Mucosa of descending colon (tissue), 3 donors: Measurements from ENCODE around the gene PCDHGA1. TPM values are rescaled to one million over a fixed set of nuclear protein-coding genes. Genes with fewer than 3 reads are reported as not detected.
A peak's percentile ranks its signal among the peaks of the same experiment; 100 is the strongest.

Experiments
- ATAC-seq: fragments of 200-7000 bp; cut with Tn5 transposase; one replicate; pipeline ENCODE4 v1.9.1; 2020; ENCODE audit warnings: mild to moderate bottlenecking, moderate library complexity
- DNase-seq, 3 donors: peaks; one replicate each; pipeline ENCODE4 v3.0.0-alpha.2; 2020
- H3K36me3 ChIP-seq: fragments of 200-600 bp; one replicate; pipeline ENCODE4 v1.8.0; 2021; ENCODE audit warnings: low read depth, mild to moderate bottlenecking
- H3K4me1 ChIP-seq: fragments of 200-600 bp; one replicate; pipeline ENCODE4 v1.8.0; 2021; ENCODE audit warnings: low read depth, mild to moderate bottlenecking
- H3K4me3 ChIP-seq: fragments of 200-600 bp; one replicate; pipeline ENCODE4 v1.8.0; 2021; ENCODE audit warnings: mild to moderate bottlenecking
- H3K9me3 ChIP-seq: fragments of 200-600 bp; one replicate; pipeline ENCODE4 v1.8.0; 2021; ENCODE audit warnings: mild to moderate bottlenecking
- intact Hi-C, 2 donors: fragments of 100-400 bp; cut with DNase I in 1 of 2; cut with micrococcal nuclease in 1 of 2; formaldehyde crosslinking; loops; one replicate each; pipeline versions ENCODE4 v1.11.0 to v1.11.1; 2022; cut with DNase I, micrococcal nuclease
- total RNA-seq, 3 donors: library from RNA; stranded (reverse); fragmentation: NEBNext Ultra II Directional in 2 of 3; extraction: Animal tissue kit (Norgen Biotek cat#: 25700) in 2 of 3; gene quantifications; one replicate each; pipeline versions ENCODE4 v1.2.1 to v1.2.4, GENCODE V29; 2021 to 2023
- TF ChIP-seq, protein P1 (sequence below): fragments of 200-600 bp; IDR thresholded peaks from one replicate; pipeline ENCODE4 v1.8.0; 2022; ENCODE audit warnings: antibody characterized with exemption, mild to moderate bottlenecking
- donor health status: DM: no; HTN: no; CAD: no; lungs with moderate emphysema.
- donor health status: DM: no; HTN: no; CAD: no.
- donor health status: DM: no; HTN: yes; CAD: no.

The PCDHGA1 gene
- total RNA-seq, 3 donors from 2014 or later, result 0.35 to 1.6 (median 0.43) TPM

DNA sequence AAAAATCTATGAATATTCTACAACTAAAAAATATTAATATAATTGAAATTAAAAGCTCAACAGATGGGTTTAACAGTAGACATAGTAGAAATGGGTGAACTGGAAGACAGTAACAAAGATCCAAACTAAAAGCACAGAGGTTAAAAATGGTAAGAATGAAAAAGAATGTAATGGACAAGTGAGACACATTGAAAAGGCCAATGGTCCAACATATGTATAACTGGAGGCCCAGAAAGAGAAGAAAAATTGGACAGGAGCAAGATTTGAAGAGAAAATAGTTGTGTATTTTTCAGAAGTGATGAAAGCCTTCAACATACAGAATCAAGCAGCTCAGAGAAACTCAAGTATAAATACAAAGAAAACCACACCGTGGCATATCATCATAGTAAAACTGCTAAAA lies 217.2 kb downstream of the PCDHGA1 start:
- Histone ChIP-seq H3K36me3 (no peaks in the 10 kb centered on the region), H3K9me3 (peaks cover 23% of the 10 kb centered on the region), H3K4me1 (no peaks in the 10 kb centered on the region), H3K4me3 (no peak overlapping the region)
- intact Hi-C loops, result no loop called here
- DNase-seq (no peak), ATAC-seq (no peak)
- TF ChIP-seq, protein P1, sequence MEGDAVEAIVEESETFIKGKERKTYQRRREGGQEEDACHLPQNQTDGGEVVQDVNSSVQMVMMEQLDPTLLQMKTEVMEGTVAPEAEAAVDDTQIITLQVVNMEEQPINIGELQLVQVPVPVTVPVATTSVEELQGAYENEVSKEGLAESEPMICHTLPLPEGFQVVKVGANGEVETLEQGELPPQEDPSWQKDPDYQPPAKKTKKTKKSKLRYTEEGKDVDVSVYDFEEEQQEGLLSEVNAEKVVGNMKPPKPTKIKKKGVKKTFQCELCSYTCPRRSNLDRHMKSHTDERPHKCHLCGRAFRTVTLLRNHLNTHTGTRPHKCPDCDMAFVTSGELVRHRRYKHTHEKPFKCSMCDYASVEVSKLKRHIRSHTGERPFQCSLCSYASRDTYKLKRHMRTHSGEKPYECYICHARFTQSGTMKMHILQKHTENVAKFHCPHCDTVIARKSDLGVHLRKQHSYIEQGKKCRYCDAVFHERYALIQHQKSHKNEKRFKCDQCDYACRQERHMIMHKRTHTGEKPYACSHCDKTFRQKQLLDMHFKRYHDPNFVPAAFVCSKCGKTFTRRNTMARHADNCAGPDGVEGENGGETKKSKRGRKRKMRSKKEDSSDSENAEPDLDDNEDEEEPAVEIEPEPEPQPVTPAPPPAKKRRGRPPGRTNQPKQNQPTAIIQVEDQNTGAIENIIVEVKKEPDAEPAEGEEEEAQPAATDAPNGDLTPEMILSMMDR, result no peak

DNA sequence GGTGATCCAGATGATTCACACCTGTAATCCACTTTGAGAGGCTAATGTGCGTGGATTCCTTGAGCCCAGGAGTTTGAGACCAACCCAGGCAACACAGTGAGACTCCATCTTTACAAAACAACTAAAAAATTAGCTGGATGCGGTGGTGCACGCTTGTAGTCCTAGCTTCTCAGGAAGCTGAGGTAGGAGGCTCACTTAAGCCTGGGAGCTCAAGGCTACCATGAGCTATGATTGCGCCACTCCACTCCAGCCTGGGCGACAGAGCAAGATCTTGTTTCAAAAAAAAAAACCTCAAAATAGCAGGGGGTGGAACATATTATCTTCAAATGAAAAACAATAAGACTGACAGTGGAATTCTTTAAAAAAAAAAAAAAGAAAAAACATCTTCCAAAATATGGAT lies 217.6 kb downstream of the PCDHGA1 start:
- DNase-seq, result no peak
- H3K9me3 ChIP-seq, result peaks cover 23% of the 10 kb centered on the region
- no peak for ATAC-seq
- intact Hi-C loops, result no loop called here
- no peaks in the 10 kb centered on the region for H3K36me3 ChIP-seq
- TF ChIP-seq, protein P1, result no peak
- H3K4me1 ChIP-seq, result no peaks in the 10 kb centered on the region
- H3K4me3 ChIP-seq, result no peak overlapping the region

DNA sequence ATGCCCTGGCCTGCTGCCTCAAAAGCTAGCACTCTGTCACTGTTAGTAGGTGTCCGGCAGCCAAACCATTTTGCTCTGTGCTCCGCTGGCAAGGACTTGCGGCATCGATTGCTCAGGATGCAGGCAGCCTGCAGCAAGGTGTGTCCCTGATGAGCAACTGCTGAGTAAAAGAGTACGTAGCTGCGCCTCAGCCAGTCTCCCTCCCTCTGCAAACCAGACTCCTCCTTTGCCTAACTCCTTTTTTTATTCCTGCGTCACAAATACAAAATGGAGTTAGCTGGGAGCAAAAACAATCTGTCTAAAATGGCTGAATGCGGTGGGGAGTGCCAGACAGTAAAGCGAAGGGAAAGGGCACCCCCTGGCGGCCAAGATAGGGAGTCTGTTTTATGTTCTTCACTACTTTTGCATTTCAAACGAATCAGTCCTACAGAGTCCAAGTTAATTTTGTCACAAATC lies 227.4 kb downstream of the PCDHGA1 start:
- peaks cover 6% of the 10 kb centered on the region for H3K36me3 ChIP-seq
- TF ChIP-seq, protein P1, result peak; percentile 54
- H3K4me3 ChIP-seq, result no peak overlapping the region
- intact Hi-C loops, result no loop called here
- peak; percentile 74 to 83 (median 83) for DNase-seq
- ATAC-seq, result peak; percentile 72
- H3K4me1 ChIP-seq, result no peaks in the 10 kb centered on the region
- H3K9me3 ChIP-seq, result no peaks in the 10 kb centered on the region

DNA sequence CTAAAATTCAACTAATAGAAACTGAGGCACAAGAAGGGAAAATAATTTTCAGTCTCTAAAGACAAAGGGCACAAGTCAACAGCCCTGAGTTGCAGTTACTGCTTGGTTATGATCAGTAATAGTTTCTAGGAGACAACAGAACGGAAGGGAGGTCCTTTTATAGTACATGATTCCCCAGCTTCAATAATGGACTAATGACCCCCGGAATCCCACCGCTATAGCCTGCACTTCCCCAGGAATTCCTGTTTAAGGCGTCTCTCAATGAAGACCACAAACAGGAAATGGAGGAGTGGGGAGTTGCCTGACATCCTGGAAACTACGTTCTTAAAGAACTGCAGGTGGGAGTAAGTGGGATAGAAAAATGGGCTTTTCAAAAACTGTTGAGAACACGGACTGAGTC lies 227.8 kb downstream of the PCDHGA1 start:
- TF ChIP-seq, protein P1, result no peak
- Histone ChIP-seq H3K4me3 (no peak overlapping the region), H3K9me3 (no peaks in the 10 kb centered on the region), H3K36me3 (peaks cover 6% of the 10 kb centered on the region), H3K4me1 (no peaks in the 10 kb centered on the region)
- DNase-seq (no peak), ATAC-seq (no peak)
- intact Hi-C loops, result no loop called here

DNA sequence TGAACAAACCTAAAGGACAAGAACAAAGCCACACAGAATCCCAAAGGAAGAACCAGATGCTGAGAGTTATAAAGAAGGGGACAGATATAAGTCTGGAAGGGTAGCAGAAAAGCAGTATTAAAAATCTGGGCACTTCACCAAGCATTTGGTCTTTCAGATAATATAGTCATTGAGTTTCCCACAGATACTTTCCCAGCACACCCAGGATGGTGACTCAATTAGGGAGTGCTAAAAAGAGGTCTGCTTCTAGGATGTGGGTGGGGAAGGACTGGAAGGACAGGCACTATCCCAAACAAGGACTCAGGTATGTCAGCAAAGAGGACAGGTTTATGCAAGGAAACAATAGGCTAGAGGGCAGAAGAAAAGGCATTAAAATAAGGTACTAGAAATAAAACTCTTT lies 229.1 kb downstream of the PCDHGA1 start:
- DNase-seq (no peak), ATAC-seq (no peak)
- Histone ChIP-seq H3K36me3 (peaks cover 6% of the 10 kb centered on the region), H3K4me3 (no peak overlapping the region), H3K9me3 (no peaks in the 10 kb centered on the region), H3K4me1 (no peaks in the 10 kb centered on the region)
- intact Hi-C loops, result no loop called here
- TF ChIP-seq, protein P1, result no peak

DNA sequence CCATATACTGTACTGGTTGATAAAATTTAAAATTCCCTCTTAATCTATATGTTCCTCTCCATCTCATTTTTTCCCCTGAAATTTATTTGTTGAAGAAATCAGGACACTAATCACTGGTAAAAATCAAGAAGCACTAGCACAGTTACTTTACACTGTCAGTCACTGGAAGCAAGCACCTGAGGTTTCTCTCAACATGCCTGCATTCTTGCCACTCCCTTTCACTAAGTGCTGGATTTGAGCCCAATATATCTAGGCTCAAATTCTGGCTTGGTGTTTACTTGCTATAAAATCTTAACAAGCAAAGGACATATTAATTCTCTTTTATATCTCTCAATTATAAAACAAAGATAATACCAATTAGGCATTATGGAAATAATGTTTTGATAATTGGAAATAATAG lies 229.8 kb downstream of the PCDHGA1 start:
- Histone ChIP-seq H3K36me3 (peaks cover 6% of the 10 kb centered on the region), H3K4me3 (no peak overlapping the region), H3K9me3 (no peaks in the 10 kb centered on the region), H3K4me1 (no peaks in the 10 kb centered on the region)
- TF ChIP-seq, protein P1, result no peak
- intact Hi-C loops, result loop anchor here in 1 of 2 donors (10.0 kb wide), 1 partner anchor 235 kb away; the partner anchor contains the start of gene TAF7
- DNase-seq (peak in 1 of 3 donors; percentile 19), ATAC-seq (peak; percentile 40)
